HepG2 (cell line): ENCODE results near the gene FMNL2. TPM values are rescaled to one million over a fixed set of nuclear protein-coding genes. Genes with fewer than 3 reads are reported as not detected.
A peak's percentile ranks its signal among the peaks of the same experiment; 100 is the strongest.

Experiments
- ARID5B ChIP-seq: IDR thresholded peaks from 2 replicates; pipeline ENCODE4 v1.4.0; 2020; ENCODE audit warnings: mild to moderate bottlenecking, missing genetic modification reagents
- ZMYM4 ChIP-seq: sonication (generic); formaldehyde crosslinking; IDR thresholded peaks from 2 replicates; pipeline ENCODE4 v1.8.1; 2023; ENCODE audit warnings: mild to moderate bottlenecking, missing genetic modification reagents
- polyA plus RNA-seq, 8 experiments: library from polyadenylated mRNA; depleted of rRNA in 3 of 8; stranded (reverse) in 7 of 8; unstranded in 1 of 8; fragments of >200 nt; fragmentation: Illumina TruSeq in 4 of 8; extraction: Trizol in 4 of 8; gene quantifications; 2 replicates each; pipeline versions ENCODE4 v1.2.1 to v1.2.3, GENCODE V29; 2011 to 2016; ENCODE audit warnings: low read depth in 4 of 8, missing spikeins in 1 of 8, mixed read lengths in 1 of 8; ENCODE audit not compliant: insufficient read depth in 1 of 8
- total RNA-seq, 5 experiments: library from RNA; depleted of rRNA; stranded (reverse); fragments of >200 nt; fragmentation: Illumina TruSeq; extraction: Trizol; gene quantifications; 2 replicates each; pipeline ENCODE4 v1.2.3, GENCODE V29; 2016; ENCODE audit warnings: low read depth in 1 of 5
- TF ChIP-seq, protein P1 (sequence below): sonication (generic); formaldehyde crosslinking; IDR thresholded peaks from 2 replicates; pipeline ENCODE4 v1.4.0; 2020; ENCODE audit warnings: missing genetic modification reagents
- TF ChIP-seq, protein P2 (sequence below): sonication (generic); formaldehyde crosslinking; IDR thresholded peaks from 2 replicates; pipeline ENCODE4 v1.5.1; 2020; ENCODE audit warnings: mild to moderate bottlenecking, missing genetic modification reagents, moderate library complexity
- TF ChIP-seq, protein P3 (sequence below): sonication (generic); formaldehyde crosslinking; IDR thresholded peaks from 2 replicates; pipeline ENCODE4 v1.4.0; 2020; ENCODE audit warnings: missing genetic modification reagents, borderline replicate concordance

FMNL2 gene
- total and polyA plus RNA-seq, 2 of the 13 experiments (the other 11 are each of a cell fraction or from before 2014, with no cell fraction given), result 66.5 to 67.7 TPM

DNA sequence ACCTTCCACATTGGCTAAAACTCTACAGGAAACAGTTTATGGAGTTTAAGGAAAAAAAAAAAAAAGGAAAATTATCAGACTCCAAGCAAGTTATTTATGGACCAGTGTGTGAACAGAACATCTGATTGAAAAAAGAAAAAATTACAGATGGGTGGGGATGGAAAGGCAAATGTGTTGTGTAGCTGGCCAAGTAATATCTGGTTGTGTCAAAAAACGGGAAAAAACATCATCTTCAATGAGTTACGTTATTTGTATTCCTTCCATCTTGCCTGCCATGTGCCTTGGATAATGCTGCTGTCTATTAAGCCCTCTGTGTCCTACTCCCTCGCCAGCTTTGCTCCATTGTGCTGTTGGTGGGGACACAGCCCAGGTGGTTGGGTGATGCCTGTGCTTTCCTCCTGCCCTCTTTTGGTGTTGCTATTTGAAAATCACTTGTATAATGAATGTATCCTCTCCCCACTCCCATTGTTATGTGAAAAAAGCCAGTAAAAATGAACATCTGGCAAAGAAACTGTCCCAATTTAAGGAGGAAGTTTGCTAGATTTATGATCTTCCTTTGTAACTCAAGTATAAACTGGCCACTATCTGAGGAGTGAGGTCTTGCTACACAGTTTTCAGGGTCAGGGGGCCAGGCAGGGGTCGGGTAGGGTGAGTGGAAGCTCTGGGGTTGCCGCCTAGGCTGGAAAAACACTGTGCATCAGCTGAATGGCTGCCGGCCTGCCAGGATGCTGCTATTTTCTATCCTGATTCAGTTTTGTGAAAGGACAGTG lies 155.9 kb downstream of the FMNL2 start (continued):
- 0 out of 2 replicates have a peak, but pooled peaks have one; percentile 24 for TF ChIP-seq ARID5B (CRISPR knock-in tag)
- TF ChIP-seq, protein P1, sequence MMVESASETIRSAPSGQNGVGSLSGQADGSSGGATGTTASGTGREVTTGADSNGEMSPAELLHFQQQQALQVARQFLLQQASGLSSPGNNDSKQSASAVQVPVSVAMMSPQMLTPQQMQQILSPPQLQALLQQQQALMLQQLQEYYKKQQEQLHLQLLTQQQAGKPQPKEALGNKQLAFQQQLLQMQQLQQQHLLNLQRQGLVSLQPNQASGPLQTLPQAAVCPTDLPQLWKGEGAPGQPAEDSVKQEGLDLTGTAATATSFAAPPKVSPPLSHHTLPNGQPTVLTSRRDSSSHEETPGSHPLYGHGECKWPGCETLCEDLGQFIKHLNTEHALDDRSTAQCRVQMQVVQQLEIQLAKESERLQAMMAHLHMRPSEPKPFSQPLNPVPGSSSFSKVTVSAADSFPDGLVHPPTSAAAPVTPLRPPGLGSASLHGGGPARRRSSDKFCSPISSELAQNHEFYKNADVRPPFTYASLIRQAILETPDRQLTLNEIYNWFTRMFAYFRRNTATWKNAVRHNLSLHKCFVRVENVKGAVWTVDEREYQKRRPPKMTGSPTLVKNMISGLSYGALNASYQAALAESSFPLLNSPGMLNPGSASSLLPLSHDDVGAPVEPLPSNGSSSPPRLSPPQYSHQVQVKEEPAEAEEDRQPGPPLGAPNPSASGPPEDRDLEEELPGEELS (CRISPR knock-in tag), result no peak
- TF ChIP-seq, protein P2, sequence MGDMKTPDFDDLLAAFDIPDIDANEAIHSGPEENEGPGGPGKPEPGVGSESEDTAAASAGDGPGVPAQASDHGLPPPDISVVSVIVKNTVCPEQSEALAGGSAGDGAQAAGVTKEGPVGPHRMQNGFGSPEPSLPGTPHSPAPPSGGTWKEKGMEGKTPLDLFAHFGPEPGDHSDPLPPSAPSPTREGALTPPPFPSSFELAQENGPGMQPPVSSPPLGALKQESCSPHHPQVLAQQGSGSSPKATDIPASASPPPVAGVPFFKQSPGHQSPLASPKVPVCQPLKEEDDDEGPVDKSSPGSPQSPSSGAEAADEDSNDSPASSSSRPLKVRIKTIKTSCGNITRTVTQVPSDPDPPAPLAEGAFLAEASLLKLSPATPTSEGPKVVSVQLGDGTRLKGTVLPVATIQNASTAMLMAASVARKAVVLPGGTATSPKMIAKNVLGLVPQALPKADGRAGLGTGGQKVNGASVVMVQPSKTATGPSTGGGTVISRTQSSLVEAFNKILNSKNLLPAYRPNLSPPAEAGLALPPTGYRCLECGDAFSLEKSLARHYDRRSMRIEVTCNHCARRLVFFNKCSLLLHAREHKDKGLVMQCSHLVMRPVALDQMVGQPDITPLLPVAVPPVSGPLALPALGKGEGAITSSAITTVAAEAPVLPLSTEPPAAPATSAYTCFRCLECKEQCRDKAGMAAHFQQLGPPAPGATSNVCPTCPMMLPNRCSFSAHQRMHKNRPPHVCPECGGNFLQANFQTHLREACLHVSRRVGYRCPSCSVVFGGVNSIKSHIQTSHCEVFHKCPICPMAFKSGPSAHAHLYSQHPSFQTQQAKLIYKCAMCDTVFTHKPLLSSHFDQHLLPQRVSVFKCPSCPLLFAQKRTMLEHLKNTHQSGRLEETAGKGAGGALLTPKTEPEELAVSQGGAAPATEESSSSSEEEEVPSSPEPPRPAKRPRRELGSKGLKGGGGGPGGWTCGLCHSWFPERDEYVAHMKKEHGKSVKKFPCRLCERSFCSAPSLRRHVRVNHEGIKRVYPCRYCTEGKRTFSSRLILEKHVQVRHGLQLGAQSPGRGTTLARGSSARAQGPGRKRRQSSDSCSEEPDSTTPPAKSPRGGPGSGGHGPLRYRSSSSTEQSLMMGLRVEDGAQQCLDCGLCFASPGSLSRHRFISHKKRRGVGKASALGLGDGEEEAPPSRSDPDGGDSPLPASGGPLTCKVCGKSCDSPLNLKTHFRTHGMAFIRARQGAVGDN (CRISPR knock-in tag), result peak; percentile 24; the same call in 1 of the 2 replicates
- TF ChIP-seq, protein P3, sequence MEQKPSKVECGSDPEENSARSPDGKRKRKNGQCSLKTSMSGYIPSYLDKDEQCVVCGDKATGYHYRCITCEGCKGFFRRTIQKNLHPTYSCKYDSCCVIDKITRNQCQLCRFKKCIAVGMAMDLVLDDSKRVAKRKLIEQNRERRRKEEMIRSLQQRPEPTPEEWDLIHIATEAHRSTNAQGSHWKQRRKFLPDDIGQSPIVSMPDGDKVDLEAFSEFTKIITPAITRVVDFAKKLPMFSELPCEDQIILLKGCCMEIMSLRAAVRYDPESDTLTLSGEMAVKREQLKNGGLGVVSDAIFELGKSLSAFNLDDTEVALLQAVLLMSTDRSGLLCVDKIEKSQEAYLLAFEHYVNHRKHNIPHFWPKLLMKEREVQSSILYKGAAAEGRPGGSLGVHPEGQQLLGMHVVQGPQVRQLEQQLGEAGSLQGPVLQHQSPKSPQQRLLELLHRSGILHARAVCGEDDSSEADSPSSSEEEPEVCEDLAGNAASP (CRISPR knock-in tag), result peak; percentile 89; the same call in 1 of the 2 replicates
- TF ChIP-seq ZMYM4 (CRISPR knock-in tag), result 0 out of 2 replicates have a peak, but pooled peaks have one; percentile 32
